Measurements from ENCODE around the gene TRIML2. TPM values are rescaled to one million over a fixed set of nuclear protein-coding genes. Genes with fewer than 3 reads are reported as not detected.
A peak's percentile ranks its signal among the peaks of the same experiment; 100 is the strongest.

The TRIML2 gene
- not detected for total RNA-seq
- polyA plus RNA-seq, result not detected
- total RNA-seq, result not detected

DNA sequence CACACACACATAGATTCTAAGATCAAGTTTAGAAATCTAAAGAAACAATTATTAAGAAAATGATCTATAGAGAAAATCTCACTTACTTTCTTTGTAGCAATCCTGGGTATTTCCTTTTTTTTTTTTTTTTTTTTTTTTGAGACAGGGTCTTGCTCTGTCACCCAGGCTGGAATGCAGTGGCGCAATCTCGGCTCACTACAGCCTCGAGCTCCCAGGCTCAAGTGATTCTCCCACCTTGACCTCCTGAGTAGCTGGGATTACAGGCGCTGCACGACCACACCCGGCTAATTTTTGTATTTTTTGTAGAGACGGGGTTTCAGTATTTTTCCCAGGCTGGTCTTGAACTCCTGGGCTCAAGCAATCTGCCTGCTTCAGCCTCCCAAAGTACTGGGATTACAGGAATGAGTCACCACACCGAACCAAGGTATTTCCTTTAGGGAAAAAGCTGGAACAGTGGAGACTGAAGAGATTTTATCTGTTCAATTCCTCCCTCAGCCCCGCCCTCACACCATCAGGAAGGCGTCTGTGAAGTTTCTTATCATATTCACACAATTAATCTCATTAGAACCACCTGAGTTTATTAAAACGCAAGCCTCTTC is at the start of gene TRIML2:
Gene TRIML2, minus strand, starts transcription at position 447 of the 599 bp plus-strand sequence. CDS start 4,235 bp downstream, outside the sequence.
- Mint-ChIP-seq H3K27me3 (no peaks in the 10 kb centered on the region), H3K4me3 (no peak within 1 kb of the TSS), H3K36me3 (peaks cover 0 to 5% (median 0%) of the 10 kb centered on the region in 5 donors), H3K9me3 (peaks cover 5 to 26% (median 14%) of the 10 kb centered on the region in 11 donors), H3K4me1 (no peaks in the 10 kb centered on the region), H3K27ac (no peak within 1 kb of the TSS)
- H3K27me3 ChIP-seq (ENCODE audit: control insufficient read depth in 2 of 2, insufficient read depth in 2 of 2, low read length in 2 of 2), result no peaks in the 10 kb centered on the region
- ChIA-PET POLR2A (no interaction called here), CTCF (no interaction called here)
- H3K4me1 ChIP-seq (ENCODE audit: control insufficient read depth in 2 of 2, insufficient read depth in 2 of 2, low read length in 2 of 2), result no peaks in the 10 kb centered on the region
- H3K36me3 ChIP-seq (ENCODE audit: control insufficient read depth in 2 of 3, insufficient read depth in 3 of 3, low read length in 3 of 3), result no peaks in the 10 kb centered on the region
- ATAC-seq (no peak), DNase-seq (no peak)
- no peaks in the 10 kb centered on the region for H3K9me3 ChIP-seq (ENCODE audit: control insufficient read depth in 2 of 3, low read length in 3 of 3)
- intact Hi-C loops (cut with micrococcal nuclease), result no loop called here
- no peak within 1 kb of the TSS for H3K27ac ChIP-seq (ENCODE audit: low read depth, low read length)
- no peak within 1 kb of the TSS for H3K4me3 ChIP-seq (ENCODE audit: low read length)

GRCh38 chr4:188158336-188158735 is 48.9 kb upstream of the TRIML2 start:
- ChIA-PET POLR2A (no interaction called here), CTCF (no interaction called here)
- no peak overlapping the region for H3K4me3 Mint-ChIP-seq
- intact Hi-C loops (cut with micrococcal nuclease), result loop anchor here in 1 of 2 donors (10.0 kb wide), 1 partner anchor 1704 kb away; no protein-coding TSS in a partner anchor
- Histone ChIP-seq H3K27me3 (ENCODE audit: control insufficient read depth in 2 of 2, insufficient read depth in 2 of 2, low read length in 2 of 2) (no peaks in the 10 kb centered on the region), H3K36me3 (ENCODE audit: control insufficient read depth in 2 of 3, insufficient read depth in 3 of 3, low read length in 3 of 3) (no peaks in the 10 kb centered on the region), H3K9me3 (ENCODE audit: control insufficient read depth in 2 of 3, low read length in 3 of 3) (no peaks in the 10 kb centered on the region), H3K4me1 (ENCODE audit: control insufficient read depth in 2 of 2, insufficient read depth in 2 of 2, low read length in 2 of 2) (no peaks in the 10 kb centered on the region), H3K27ac (ENCODE audit: low read depth, low read length) (no peak overlapping the region), H3K4me3 (ENCODE audit: low read length) (no peak overlapping the region)
- no peak for ATAC-seq
- peaks cover 0 to 22% (median 10%) of the 10 kb centered on the region in 11 donors for H3K9me3 Mint-ChIP-seq
- no peaks in the 10 kb centered on the region for H3K4me1 Mint-ChIP-seq
- H3K27me3 Mint-ChIP-seq, result no peaks in the 10 kb centered on the region
- DNase-seq, result no peak
- H3K27ac Mint-ChIP-seq, result no peak overlapping the region
- H3K36me3 Mint-ChIP-seq, result peaks cover 0 to 5% (median 0%) of the 10 kb centered on the region in 5 donors

GRCh38 chr4:188154668-188155405 is 45.4 kb upstream of the TRIML2 start:
- no peaks in the 10 kb centered on the region for H3K36me3 ChIP-seq (ENCODE audit: control insufficient read depth in 2 of 3, insufficient read depth in 3 of 3, low read length in 3 of 3)
- H3K27ac ChIP-seq (ENCODE audit: low read depth, low read length), result no peak overlapping the region
- intact Hi-C loops (cut with micrococcal nuclease), result loop anchor here in 1 of 2 donors (10.0 kb wide), 1 partner anchor 1700 kb away; no protein-coding TSS in a partner anchor
- no peaks in the 10 kb centered on the region for H3K4me1 Mint-ChIP-seq
- no peaks in the 10 kb centered on the region for H3K4me1 ChIP-seq (ENCODE audit: control insufficient read depth in 2 of 2, insufficient read depth in 2 of 2, low read length in 2 of 2)
- peaks cover 0 to 5% (median 0%) of the 10 kb centered on the region in 5 donors for H3K36me3 Mint-ChIP-seq
- CTCF ChIA-PET, result no interaction called here
- H3K4me3 ChIP-seq (ENCODE audit: low read length), result no peak overlapping the region
- POLR2A ChIA-PET, result no interaction called here
- peaks cover 0 to 16% (median 8%) of the 10 kb centered on the region in 11 donors for H3K9me3 Mint-ChIP-seq
- peak; percentile 14 for ATAC-seq
- no peaks in the 10 kb centered on the region for H3K27me3 Mint-ChIP-seq
- DNase-seq, result no peak
- H3K9me3 ChIP-seq (ENCODE audit: control insufficient read depth in 2 of 3, low read length in 3 of 3), result no peaks in the 10 kb centered on the region
- H3K4me3 Mint-ChIP-seq, result no peak overlapping the region
- no peak overlapping the region for H3K27ac Mint-ChIP-seq
- H3K27me3 ChIP-seq (ENCODE audit: control insufficient read depth in 2 of 2, insufficient read depth in 2 of 2, low read length in 2 of 2), result no peaks in the 10 kb centered on the region

GRCh38 chr4:188147776-188148175 is 38.4 kb upstream of the TRIML2 start:
- POLR2A ChIA-PET, result no interaction called here
- intact Hi-C loops (cut with micrococcal nuclease), result no loop called here
- Mint-ChIP-seq H3K4me3 (no peak overlapping the region), H3K9me3 (peaks cover 0 to 25% (median 7%) of the 10 kb centered on the region in 11 donors), H3K27ac (no peak overlapping the region), H3K27me3 (no peaks in the 10 kb centered on the region), H3K4me1 (no peaks in the 10 kb centered on the region), H3K36me3 (no peaks in the 10 kb centered on the region)
- Histone ChIP-seq H3K27ac (ENCODE audit: low read depth, low read length) (no peak overlapping the region), H3K4me1 (ENCODE audit: control insufficient read depth in 2 of 2, insufficient read depth in 2 of 2, low read length in 2 of 2) (no peaks in the 10 kb centered on the region), H3K27me3 (ENCODE audit: control insufficient read depth in 2 of 2, insufficient read depth in 2 of 2, low read length in 2 of 2) (no peaks in the 10 kb centered on the region), H3K4me3 (ENCODE audit: low read length) (no peak overlapping the region), H3K36me3 (ENCODE audit: control insufficient read depth in 2 of 3, insufficient read depth in 3 of 3, low read length in 3 of 3) (no peaks in the 10 kb centered on the region), H3K9me3 (ENCODE audit: control insufficient read depth in 2 of 3, low read length in 3 of 3) (no peaks in the 10 kb centered on the region)
- CTCF ChIA-PET, result no interaction called here
- DNase-seq (no peak), ATAC-seq (no peak)

DNA sequence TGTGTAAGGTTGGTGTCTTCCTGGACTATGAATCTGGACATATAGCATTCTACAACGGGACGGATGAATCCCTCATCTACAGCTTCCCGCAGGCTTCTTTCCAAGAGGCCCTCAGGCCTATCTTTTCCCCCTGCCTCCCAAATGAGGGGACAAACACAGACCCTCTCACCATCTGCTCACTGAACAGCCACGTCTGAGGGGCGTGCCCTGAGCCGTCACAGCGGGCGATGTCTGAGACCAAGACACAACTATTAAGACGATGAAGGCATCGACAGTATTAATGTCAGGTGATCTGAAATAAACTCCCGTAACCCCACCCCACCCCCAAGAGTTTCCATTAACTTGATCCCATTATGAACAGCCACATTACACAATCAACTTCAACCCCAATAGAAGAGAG is 37.8 kb upstream of the TRIML2 start:
- intact Hi-C loops (cut with micrococcal nuclease), result no loop called here
- no peak overlapping the region for H3K27ac Mint-ChIP-seq
- ChIA-PET POLR2A (no interaction called here), CTCF (no interaction called here)
- DNase-seq, result no peak
- H3K36me3 Mint-ChIP-seq, result no peaks in the 10 kb centered on the region
- no peak overlapping the region for H3K4me3 ChIP-seq (ENCODE audit: low read length)
- no peak overlapping the region for H3K4me3 Mint-ChIP-seq
- H3K36me3 ChIP-seq (ENCODE audit: control insufficient read depth in 2 of 3, insufficient read depth in 3 of 3, low read length in 3 of 3), result no peaks in the 10 kb centered on the region
- H3K4me1 Mint-ChIP-seq, result no peaks in the 10 kb centered on the region
- H3K4me1 ChIP-seq (ENCODE audit: control insufficient read depth in 2 of 2, insufficient read depth in 2 of 2, low read length in 2 of 2), result no peaks in the 10 kb centered on the region
- H3K27ac ChIP-seq (ENCODE audit: low read depth, low read length), result no peak overlapping the region
- peaks cover 0 to 25% (median 7%) of the 10 kb centered on the region in 11 donors for H3K9me3 Mint-ChIP-seq
- H3K9me3 ChIP-seq (ENCODE audit: control insufficient read depth in 2 of 3, low read length in 3 of 3), result no peaks in the 10 kb centered on the region
- no peak for ATAC-seq
- no peaks in the 10 kb centered on the region for H3K27me3 Mint-ChIP-seq
- H3K27me3 ChIP-seq (ENCODE audit: control insufficient read depth in 2 of 2, insufficient read depth in 2 of 2, low read length in 2 of 2), result no peaks in the 10 kb centered on the region

DNA sequence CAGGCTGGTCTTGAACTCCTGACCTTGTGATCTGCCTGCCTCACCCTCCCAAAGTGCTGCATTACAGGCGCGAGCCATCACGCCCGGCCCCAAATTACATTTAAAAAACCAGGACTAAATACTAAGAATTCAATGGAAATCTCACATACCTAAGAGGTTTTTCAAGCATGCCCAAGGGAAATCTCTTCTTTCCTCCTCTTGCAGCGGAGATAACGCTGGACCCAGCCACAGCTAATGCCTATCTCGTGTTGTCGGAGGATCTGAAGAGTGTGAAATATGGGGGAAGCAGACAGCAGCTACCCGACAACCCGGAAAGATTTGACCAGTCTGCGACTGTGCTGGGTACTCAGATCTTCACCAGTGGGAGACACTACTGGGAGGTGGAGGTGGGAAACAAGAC is 37.2 kb upstream of the TRIML2 start:
- H3K4me1 Mint-ChIP-seq, result no peaks in the 10 kb centered on the region
- ChIA-PET CTCF (no interaction called here), POLR2A (no interaction called here)
- Histone ChIP-seq H3K27me3 (ENCODE audit: control insufficient read depth in 2 of 2, insufficient read depth in 2 of 2, low read length in 2 of 2) (no peaks in the 10 kb centered on the region), H3K4me1 (ENCODE audit: control insufficient read depth in 2 of 2, insufficient read depth in 2 of 2, low read length in 2 of 2) (no peaks in the 10 kb centered on the region), H3K36me3 (ENCODE audit: control insufficient read depth in 2 of 3, insufficient read depth in 3 of 3, low read length in 3 of 3) (no peaks in the 10 kb centered on the region), H3K4me3 (ENCODE audit: low read length) (no peak overlapping the region), H3K27ac (ENCODE audit: low read depth, low read length) (no peak overlapping the region), H3K9me3 (ENCODE audit: control insufficient read depth in 2 of 3, low read length in 3 of 3) (no peaks in the 10 kb centered on the region)
- H3K9me3 Mint-ChIP-seq, result peaks cover 0 to 25% (median 7%) of the 10 kb centered on the region in 11 donors
- H3K4me3 Mint-ChIP-seq, result no peak overlapping the region
- no peaks in the 10 kb centered on the region for H3K36me3 Mint-ChIP-seq
- no peak overlapping the region for H3K27ac Mint-ChIP-seq
- no peak for DNase-seq
- H3K27me3 Mint-ChIP-seq, result no peaks in the 10 kb centered on the region
- ATAC-seq, result no peak
- intact Hi-C loops (cut with micrococcal nuclease), result no loop called here

- peaks cover 0 to 29% (median 7%) of the 10 kb centered on the region in 11 donors for H3K9me3 Mint-ChIP-seq
- Histone ChIP-seq H3K4me3 (ENCODE audit: low read length) (no peak overlapping the region), H3K27me3 (ENCODE audit: control insufficient read depth in 2 of 2, insufficient read depth in 2 of 2, low read length in 2 of 2) (no peaks in the 10 kb centered on the region), H3K36me3 (ENCODE audit: control insufficient read depth in 2 of 3, insufficient read depth in 3 of 3, low read length in 3 of 3) (no peaks in the 10 kb centered on the region), H3K9me3 (ENCODE audit: control insufficient read depth in 2 of 3, low read length in 3 of 3) (no peaks in the 10 kb centered on the region), H3K27ac (ENCODE audit: low read depth, low read length) (no peak overlapping the region), H3K4me1 (ENCODE audit: control insufficient read depth in 2 of 2, insufficient read depth in 2 of 2, low read length in 2 of 2) (no peaks in the 10 kb centered on the region)
- no peaks in the 10 kb centered on the region for H3K4me1 Mint-ChIP-seq
- H3K36me3 Mint-ChIP-seq, result no peaks in the 10 kb centered on the region
- no peak overlapping the region for H3K27ac Mint-ChIP-seq
- ChIA-PET POLR2A (no interaction called here), CTCF (no interaction called here)
- no peak overlapping the region for H3K4me3 Mint-ChIP-seq
- no peak for ATAC-seq
- DNase-seq, result no peak
- peaks cover 0 to 2% (median 0%) of the 10 kb centered on the region in 5 donors for H3K27me3 Mint-ChIP-seq
- intact Hi-C loops (cut with micrococcal nuclease), result no loop called here
Observed at GRCh38 chr4:188145601-188146000, 36.2 kb upstream of the TRIML2 start.
